Uterus (tissue), 2 donors: ENCODE data around the gene ERC2.

Source experiments
- POLR2A ChIP-seq, 2 donors: fragments of 450-650 bp; IDR thresholded peaks; one replicate each; pipeline ENCODE4 v1.6.1; 2016; ENCODE audit warnings: antibody characterized with exemption in 2 of 2, mild to moderate bottlenecking in 1 of 2, moderate library complexity in 1 of 2
- TF ChIP-seq, protein P1 (sequence below), 4 experiments: fragments of 200-600 bp in 2 of 4; fragments of 450-650 bp in 2 of 4; sonication (generic) in 2 of 4; IDR thresholded peaks; one replicate each; pipeline ENCODE4 v1.5.1; 2016 to 2019; ENCODE audit warnings: antibody characterized with exemption in 4 of 4, mild to moderate bottlenecking in 2 of 4, moderate library complexity in 1 of 4

DNA sequence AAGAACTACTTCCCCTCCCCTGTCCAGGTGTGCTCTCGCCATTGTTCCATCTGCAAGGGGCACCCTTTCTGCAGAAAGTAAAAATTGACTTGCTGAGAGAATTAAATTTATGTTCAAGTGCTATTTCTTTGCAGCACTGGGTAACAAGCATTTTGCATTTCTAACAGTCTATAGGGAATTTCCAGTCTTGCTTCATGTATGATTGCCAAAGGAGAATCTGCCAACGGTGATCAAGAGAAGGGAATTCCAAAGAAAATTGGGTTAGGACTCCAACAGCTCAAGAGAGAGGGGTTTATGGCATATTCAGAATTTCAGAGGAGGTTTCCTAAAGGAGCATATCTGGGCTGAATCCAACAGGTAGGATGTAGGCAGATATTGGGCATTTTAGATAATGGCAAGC, 844.5 kb downstream of the ERC2 start:
- TF ChIP-seq, protein P1, sequence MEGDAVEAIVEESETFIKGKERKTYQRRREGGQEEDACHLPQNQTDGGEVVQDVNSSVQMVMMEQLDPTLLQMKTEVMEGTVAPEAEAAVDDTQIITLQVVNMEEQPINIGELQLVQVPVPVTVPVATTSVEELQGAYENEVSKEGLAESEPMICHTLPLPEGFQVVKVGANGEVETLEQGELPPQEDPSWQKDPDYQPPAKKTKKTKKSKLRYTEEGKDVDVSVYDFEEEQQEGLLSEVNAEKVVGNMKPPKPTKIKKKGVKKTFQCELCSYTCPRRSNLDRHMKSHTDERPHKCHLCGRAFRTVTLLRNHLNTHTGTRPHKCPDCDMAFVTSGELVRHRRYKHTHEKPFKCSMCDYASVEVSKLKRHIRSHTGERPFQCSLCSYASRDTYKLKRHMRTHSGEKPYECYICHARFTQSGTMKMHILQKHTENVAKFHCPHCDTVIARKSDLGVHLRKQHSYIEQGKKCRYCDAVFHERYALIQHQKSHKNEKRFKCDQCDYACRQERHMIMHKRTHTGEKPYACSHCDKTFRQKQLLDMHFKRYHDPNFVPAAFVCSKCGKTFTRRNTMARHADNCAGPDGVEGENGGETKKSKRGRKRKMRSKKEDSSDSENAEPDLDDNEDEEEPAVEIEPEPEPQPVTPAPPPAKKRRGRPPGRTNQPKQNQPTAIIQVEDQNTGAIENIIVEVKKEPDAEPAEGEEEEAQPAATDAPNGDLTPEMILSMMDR (IDR thresholded peaks at IDR 0.05), result no peak
- no peak for TF ChIP-seq POLR2A (IDR thresholded peaks at IDR 0.05)
